UCSD-AML1 (cell line): ENCODE data around the gene ARFRP1.
A peak's percentile ranks its signal among the peaks of the same experiment; 100 is the strongest.

Experiments used
- DNase-seq: peaks from one replicate; lab custom pipeline; 2025; ENCODE audit not compliant: unreplicated experiment; lab: John Stamatoyannopoulos, UW

Gene ARFRP1

GRCh38 chr20:63744158-63744557 is 36.4 kb upstream of the ARFRP1 start:
- DNase-seq, result no peak

DNA sequence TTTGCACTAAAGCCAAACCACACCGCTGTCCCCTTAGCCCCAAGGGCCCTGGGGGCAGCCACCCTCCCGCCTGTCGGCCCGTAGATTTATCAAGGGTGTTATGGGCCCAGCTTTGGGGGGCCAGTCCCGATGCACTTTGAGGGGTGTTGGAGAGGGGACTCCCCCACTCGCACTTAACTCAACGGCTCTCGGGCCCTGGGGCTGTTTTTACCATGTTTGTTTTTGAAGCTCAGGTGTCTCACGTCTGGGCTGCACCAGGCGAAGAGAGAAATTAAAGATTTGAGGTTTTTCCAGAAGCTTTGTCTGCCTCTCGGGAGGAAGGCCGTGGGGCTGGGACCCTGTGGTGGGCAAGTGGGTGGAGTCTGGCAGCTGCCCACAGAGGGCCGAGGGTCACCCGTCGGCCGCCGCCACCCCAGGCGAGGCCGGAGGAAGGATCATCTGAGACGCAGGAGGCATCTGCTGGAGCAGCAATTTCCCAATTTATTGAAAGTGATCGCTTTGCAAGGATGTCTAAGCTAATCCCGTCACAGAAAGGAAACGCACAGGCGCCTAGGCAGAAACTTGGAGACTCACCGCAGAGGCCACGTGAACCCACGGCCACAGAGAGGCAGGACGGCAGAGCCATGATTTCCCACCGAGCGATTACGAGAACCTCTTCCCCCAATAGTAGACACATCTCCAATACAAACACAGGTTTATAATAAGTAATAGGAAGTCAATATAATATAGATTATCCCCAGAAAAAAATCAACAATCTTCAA is 35.6 kb upstream of the ARFRP1 start:
- DNase-seq, result no peak

DNA sequence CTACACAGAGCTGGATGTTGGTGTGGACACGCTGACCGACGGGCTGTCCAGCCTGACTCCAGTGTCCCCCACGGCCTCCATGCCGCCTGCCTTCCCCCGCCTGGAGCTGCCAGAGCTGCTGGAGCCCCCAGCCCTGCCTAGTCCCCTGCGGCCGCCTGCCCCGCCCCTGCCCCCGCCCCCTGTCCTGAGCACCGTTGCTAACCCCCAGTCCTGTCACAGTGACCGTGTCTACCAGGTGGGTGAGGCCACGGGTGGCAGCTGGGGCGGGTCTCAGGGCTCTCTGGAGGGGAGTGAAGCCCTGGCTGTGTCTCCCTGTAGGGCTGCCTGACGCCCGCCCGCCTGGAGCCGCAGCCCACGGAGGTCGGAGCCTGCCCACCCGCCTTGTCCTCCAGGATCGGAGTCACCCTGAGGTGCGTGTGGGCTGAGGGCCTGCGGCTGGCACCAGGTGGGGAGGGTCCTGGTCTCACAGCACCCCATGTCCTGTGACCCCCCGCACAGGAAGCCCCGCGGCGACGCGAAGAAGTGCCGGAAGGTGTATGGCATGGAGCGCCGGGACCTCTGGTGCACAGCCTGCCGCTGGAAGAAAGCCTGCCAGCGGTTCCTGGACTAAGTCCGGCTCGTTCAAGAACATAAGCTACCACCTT is 34.7 kb upstream of the ARFRP1 start:
- no peak for DNase-seq

DNA sequence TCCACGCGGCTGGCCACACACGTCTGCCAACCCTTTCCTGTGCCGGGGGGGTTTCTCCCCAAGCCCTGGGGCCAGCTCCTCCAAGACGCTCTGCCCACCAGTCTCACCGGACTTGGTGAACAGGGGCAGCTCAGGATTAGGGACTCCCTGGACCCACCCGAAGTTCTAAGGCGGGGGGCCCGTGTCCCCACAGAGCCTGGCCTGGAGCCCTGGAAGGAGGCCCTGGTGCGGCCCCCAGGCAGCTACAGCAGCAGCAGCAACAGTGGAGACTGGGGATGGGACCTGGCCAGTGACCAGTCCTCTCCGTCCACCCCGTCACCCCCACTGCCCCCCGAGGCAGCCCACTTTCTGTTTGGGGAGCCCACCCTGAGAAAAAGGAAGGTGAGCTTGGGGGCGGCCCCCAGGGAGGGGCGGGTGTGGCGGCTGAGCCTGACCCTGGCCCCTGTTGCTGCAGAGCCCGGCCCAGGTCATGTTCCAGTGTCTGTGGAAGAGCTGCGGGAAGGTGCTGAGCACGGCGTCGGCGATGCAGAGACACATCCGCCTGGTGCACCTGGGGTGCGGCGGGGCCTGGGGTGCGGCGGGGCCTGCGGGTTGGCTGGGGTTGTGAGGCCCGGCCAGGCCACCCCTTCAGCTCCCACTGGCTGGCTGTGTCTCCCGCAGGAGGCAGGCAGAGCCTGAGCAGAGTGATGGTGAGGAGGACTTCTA is 34.1 kb upstream of the ARFRP1 start:
- DNase-seq, result no peak

GRCh38 chr20:63741354-63741675 is 33.5 kb upstream of the ARFRP1 start:
- DNase-seq, result no peak

GRCh38 chr20:63740627-63741353 is 33.0 kb upstream of the ARFRP1 start:
- DNase-seq, result peak; percentile 69

- DNase-seq, result peak; percentile 49
Measured at GRCh38 chr20:63740070-63740626, 32.4 kb upstream of the ARFRP1 start.

- peak; percentile 77 for DNase-seq
Measured at GRCh38 chr20:63739130-63740069, 31.6 kb upstream of the ARFRP1 start, which contains the start of gene SLC2A4RG. Gene SLC2A4RG (plus strand): TSS chr20:63739776. CDS start chr20:63739913, 137 bp downstream.

GRCh38 chr20:63738687-63739129 is 30.9 kb upstream of the ARFRP1 start:
- no peak for DNase-seq

- DNase-seq, result no peak
Measured at GRCh38 chr20:63737945-63738686, 30.3 kb upstream of the ARFRP1 start.

GRCh38 chr20:63737695-63737944 is 29.8 kb upstream of the ARFRP1 start:
- DNase-seq, result no peak

GRCh38 chr20:63736893-63737694 is 29.3 kb upstream of the ARFRP1 start:
- DNase-seq, result no peak

GRCh38 chr20:63735859-63736718 is 28.3 kb upstream of the ARFRP1 start, which contains the start of gene LIME1:
Gene LIME1 (plus strand): TSS chr20:63736664. CDS start chr20:63737550, 886 bp downstream.
- no peak for DNase-seq

DNA sequence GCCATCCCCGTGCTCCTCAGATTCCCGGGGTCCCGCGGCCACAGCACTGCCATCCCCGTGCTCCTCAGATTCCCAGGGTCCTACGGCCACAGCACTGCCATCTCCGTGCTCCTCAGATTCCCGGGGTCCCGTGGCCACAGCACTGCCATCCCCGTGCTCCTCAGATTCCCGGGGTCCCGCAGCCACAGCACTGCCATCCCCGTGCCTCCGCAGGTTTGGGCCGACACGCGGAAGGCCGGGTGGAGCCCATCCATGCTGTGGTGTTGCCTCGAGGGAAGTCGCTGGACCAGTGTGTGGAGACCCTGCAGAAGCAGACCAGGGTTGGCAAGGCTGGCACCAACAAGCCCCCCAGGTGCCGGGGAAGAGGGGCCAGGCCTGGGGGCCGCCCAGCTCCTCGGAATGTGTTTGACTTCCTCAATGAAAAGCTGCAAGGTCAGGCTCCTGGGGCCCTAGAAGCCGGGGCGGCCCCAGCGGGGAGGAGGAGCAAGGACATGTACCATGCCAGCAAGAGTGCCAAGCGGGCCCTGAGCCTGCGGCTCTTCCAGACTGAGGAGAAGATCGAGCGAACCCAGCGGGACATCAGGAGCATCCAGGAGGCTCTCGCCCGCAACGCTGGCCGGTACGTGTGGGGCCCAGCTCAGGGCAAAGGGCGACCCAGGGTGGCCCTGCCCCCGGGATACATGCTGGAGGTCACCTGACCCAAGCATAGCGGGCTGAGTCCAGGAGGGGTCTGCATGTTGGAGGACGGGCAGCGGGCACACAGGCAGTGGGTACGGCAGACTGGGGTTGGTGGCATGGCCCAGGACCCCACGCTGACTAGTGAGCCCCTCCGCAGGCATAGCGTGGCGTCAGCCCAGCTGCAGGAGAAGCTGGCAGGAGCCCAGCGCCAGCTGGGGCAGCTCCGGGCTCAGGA is 27.4 kb upstream of the ARFRP1 start:
- DNase-seq, result no peak

DNA sequence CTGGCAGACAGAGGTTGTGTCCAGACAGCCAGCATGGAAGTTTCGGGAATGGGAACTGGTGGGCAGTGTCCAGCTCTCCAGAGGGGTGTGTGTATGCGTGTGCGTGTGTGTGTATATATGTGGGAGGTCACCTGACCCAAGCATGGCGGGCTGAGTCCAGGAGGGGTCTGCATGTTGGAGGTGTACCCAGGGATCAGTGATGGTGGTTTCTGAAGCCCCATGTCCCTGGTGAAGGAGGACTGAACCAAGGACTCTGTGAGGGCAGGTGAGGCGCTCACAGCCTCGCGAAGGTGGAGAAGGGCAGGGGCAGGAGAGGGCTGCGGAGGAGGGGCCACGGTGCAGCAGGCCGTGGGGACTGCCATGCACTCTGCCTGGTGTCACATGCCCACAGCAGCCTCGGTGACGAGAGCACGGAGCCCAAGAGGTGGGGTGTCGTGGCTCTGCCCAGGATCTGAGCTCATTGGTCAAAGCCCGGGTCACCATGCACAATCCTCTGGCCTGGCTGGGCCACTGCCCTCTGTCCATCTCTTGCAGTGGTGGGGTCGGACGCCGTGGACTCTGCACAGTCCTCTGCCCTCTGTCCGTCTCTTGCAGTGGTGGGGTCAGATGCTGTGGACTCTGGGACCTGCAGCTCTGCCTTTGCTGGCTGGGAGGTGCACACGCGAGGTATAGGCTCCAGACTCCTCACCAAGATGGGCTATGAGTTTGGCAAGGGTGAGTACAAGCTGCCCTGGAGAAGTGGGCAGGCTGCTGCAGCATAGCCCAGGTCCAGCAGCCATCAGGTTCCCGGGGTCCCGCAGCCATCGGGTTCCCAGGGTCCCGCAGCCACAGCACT is 26.6 kb upstream of the ARFRP1 start:
- DNase-seq, result no peak

GRCh38 chr20:63733579-63734081 is 25.9 kb upstream of the ARFRP1 start:
- no peak for DNase-seq
